PC-3 (cell line): Measurements from ENCODE around the gene FAM216A. TPM values are rescaled to one million over a fixed set of nuclear protein-coding genes. Genes with fewer than 3 reads are reported as not detected.

Experiments
- ATAC-seq: fragments of 200-7000 bp; cut with Tn5 transposase; 2 replicates; pipeline ENCODE4 v1.9.1; 2020; ENCODE audit warnings: mild to moderate bottlenecking, moderate library complexity
- BruUV-seq: library from RNA; stranded (reverse); fragments of 400-500 nt; replicated peaks from 2 replicates; lab custom pipeline; 2021; lab: Mats Ljungman, UMichigan
- CTCF ChIA-PET: fragments of 300-600 bp; sonication (Branson Sonifier 250); formaldehyde crosslinking; loops from one replicate; lab custom pipeline; 2022; ENCODE audit warnings: antibody characterized with exemption; lab: Charles Lee
- POLR2A ChIA-PET: fragments of 300-600 bp; sonication (Branson Sonifier 250); formaldehyde crosslinking; loops from one replicate; lab custom pipeline; 2022; ENCODE audit warnings: antibody characterized with exemption; ENCODE audit not compliant: unreplicated experiment; lab: Charles Lee
- DNase-seq: peaks from one replicate; pipeline ENCODE4 v3.0.0-alpha.2; 2015
- H2AFZ ChIP-seq: fragments of 300-600 bp; sonication (generic); 2 replicates; pipeline ENCODE4 v1.6.0; 2016; ENCODE audit warnings: antibody characterized with exemption, low read length
- H3F3A ChIP-seq: fragments of 300-600 bp; sonication (generic); one replicate; pipeline ENCODE4 v1.6.0; 2017; ENCODE audit warnings: antibody characterized with exemption, low read length, control low read depth, mild to moderate bottlenecking; ENCODE audit not compliant: unreplicated experiment
- H3K27ac ChIP-seq: fragments of 300-600 bp; sonication (generic); 2 replicates; pipeline ENCODE4 v1.5.1; 2016; ENCODE audit warnings: mild to moderate bottlenecking, low read length
- H3K27me3 ChIP-seq: fragments of 300-600 bp; sonication (generic); 2 replicates; pipeline ENCODE4 v1.6.1; 2016; ENCODE audit warnings: low read length, mixed read lengths
- H3K36me3 ChIP-seq: fragments of 300-600 bp; sonication (generic); 2 replicates; pipeline ENCODE4 v1.6.1; 2016; ENCODE audit warnings: low read depth, mixed run types, low read length, mixed read lengths
- H3K4me1 ChIP-seq: fragments of 300-600 bp; sonication (generic); 2 replicates; pipeline ENCODE4 v1.5.1; 2016; ENCODE audit warnings: low read length; ENCODE audit not compliant: insufficient read depth
- H3K4me2 ChIP-seq: fragments of 300-600 bp; sonication (generic); 2 replicates; pipeline ENCODE4 v1.6.0; 2016; ENCODE audit warnings: low read length
- H3K4me3 ChIP-seq: fragments of 300-600 bp; sonication (generic); 2 replicates; pipeline ENCODE4 v1.5.1; 2016; ENCODE audit warnings: mild to moderate bottlenecking, low read length, mixed read lengths
- H3K79me2 ChIP-seq: fragments of 300-600 bp; sonication (generic); 2 replicates; pipeline ENCODE4 v1.6.1; 2017; ENCODE audit warnings: low read length, mixed read lengths
- H3K9ac ChIP-seq: fragments of 300-600 bp; sonication (generic); 2 replicates; pipeline ENCODE4 v1.6.0; 2016; ENCODE audit warnings: mild to moderate bottlenecking, low read length
- H3K9me2 ChIP-seq: fragments of 300-600 bp; sonication (generic); replicated peaks from 2 replicates; pipeline ENCODE4 v1.6.1; 2016; ENCODE audit warnings: mixed run types, low read length, mixed read lengths
- H3K9me3 ChIP-seq: fragments of 300-600 bp; sonication (generic); 2 replicates; pipeline ENCODE4 v1.6.1; 2016; ENCODE audit warnings: low read length, mixed read lengths
- H4K20me1 ChIP-seq: fragments of 300-600 bp; sonication (generic); 2 replicates; pipeline ENCODE4 v1.6.1; 2016; ENCODE audit warnings: low read length, mixed read lengths
- CTCF ChIP-seq: fragments of 300-600 bp; sonication (generic); conservative IDR thresholded peaks from 2 replicates; pipeline ENCODE4 v1.5.1; 2017; ENCODE audit warnings: antibody characterized with exemption, low read depth, mild to moderate bottlenecking, low read length
- EZH2 ChIP-seq: fragments of 300-600 bp; sonication (generic); IDR thresholded peaks from one replicate; pipeline ENCODE4 v1.6.1; 2017; ENCODE audit warnings: antibody characterized with exemption, mild to moderate bottlenecking, low read length; ENCODE audit not compliant: unreplicated experiment
- EZH2phosphoT487 ChIP-seq: fragments of 300-600 bp; sonication (generic); IDR thresholded peaks from 2 replicates; pipeline ENCODE4 v1.6.1; 2018; ENCODE audit warnings: mild to moderate bottlenecking, antibody characterized with exemption, low read length, borderline replicate concordance
- intact Hi-C: fragments of 100-400 bp; cut with micrococcal nuclease; formaldehyde crosslinking; loops from 2 replicates; pipeline ENCODE4 v1.9.0; 2023
- total RNA-seq: library from RNA; depleted of rRNA; stranded (reverse); fragments of >200 nt; gene quantifications from 2 replicates; pipeline ENCODE4 v1.2.3, GENCODE V29; 2014

Gene FAM216A
- total RNA-seq, 1 experiment from 2014 or later = 27.8 TPM

- H4K20me1 ChIP-seq = peaks cover 5% of the 10 kb centered on the region; the same call in 1 of the 2 replicates
- H3K9me3 ChIP-seq = no peaks in the 10 kb centered on the region
- DNase-seq (no peak), ATAC-seq (no peak)
- H3K4me3 ChIP-seq = no peak overlapping the region
- peaks cover 33% of the 10 kb centered on the region for H3K79me2 ChIP-seq
- 0 out of 2 replicates have a peak, but pooled peaks cover 5% of the 10 kb centered on the region for H3K4me1 ChIP-seq
- H3K9me2 ChIP-seq = no peaks in the 10 kb centered on the region
- no peaks in the 10 kb centered on the region for H3K27me3 ChIP-seq
- ChIA-PET CTCF (interaction anchor here (0.7 kb wide), 1 partner anchor 1405 kb away, joined by 5 read pairs; no protein-coding TSS in a partner anchor), POLR2A (interaction anchor here (0.6 kb wide), 1 partner anchor 329 kb away, joined by 3 read pairs; no protein-coding TSS in a partner anchor)
- H3K27ac ChIP-seq = no peak overlapping the region
- H3K36me3 ChIP-seq = peaks cover 46% of the 10 kb centered on the region
- TF ChIP-seq EZH2 (no peak), CTCF (no peak), EZH2phosphoT487 (no peak)
- H3K4me2 ChIP-seq = no peak overlapping the region
- BruUV-seq = no TSS peak
- no peak overlapping the region for H2AFZ ChIP-seq
- no peaks in the 10 kb centered on the region for H3F3A ChIP-seq
- intact Hi-C loops = no loop called here
- no peak overlapping the region for H3K9ac ChIP-seq
These were observed 24.2 kb upstream of the FAM216A start for GRCh38 chr12:110444455-110444854.

- Histone ChIP-seq H4K20me1 (peaks cover 5% of the 10 kb centered on the region; the same call in 1 of the 2 replicates), H3K9me2 (no peaks in the 10 kb centered on the region), H3K27me3 (no peaks in the 10 kb centered on the region), H3K79me2 (peaks cover 40% of the 10 kb centered on the region), H3F3A (peaks cover 3% of the 10 kb centered on the region), H3K9me3 (no peaks in the 10 kb centered on the region), H3K4me2 (peak within 1 kb of the TSS; percentile 87), H3K4me3 (peak within 1 kb of the TSS; percentile 94), H2AFZ (peak within 1 kb of the TSS; percentile 77), H3K4me1 (0 out of 2 replicates have a peak, but pooled peaks cover 5% of the 10 kb centered on the region), H3K27ac (peak within 1 kb of the TSS; percentile 75), H3K9ac (peak within 1 kb of the TSS; percentile 92), H3K36me3 (peaks cover 21% of the 10 kb centered on the region; the same call in 1 of the 2 replicates)
- peak; percentile 96 for ATAC-seq
- POLR2A ChIA-PET = interaction anchor here (0.6 to 1.1 kb wide), 6 partner anchors 17 to 922 kb away, joined by 3 to 8 read pairs (median 4); partner anchors contain the start of genes FAM216A and GPN3
- TF ChIP-seq EZH2 (no peak), CTCF (peak; percentile 82), EZH2phosphoT487 (no peak)
- intact Hi-C loops = loop anchor here (1.0 to 2.0 kb wide), 3 partner anchors 18 to 377 kb away; partner anchors contain the start of genes FAM216A and GPN3
- DNase-seq = peak; percentile 97
- CTCF ChIA-PET = interaction anchor here (0.6 to 1.9 kb wide), 8 partner anchors 17 to 433 kb away, joined by 4 to 25 read pairs (median 6); partner anchors contain the start of genes FAM216A and GPN3
- BruUV-seq = TSS peak; percentile 73
These were observed 18.7 kb upstream of the FAM216A start, which contains the start of gene ARPC3 for GRCh38 chr12:110449799-110450497. TSS of gene ARPC3 (minus strand) at chr12:110450337. CDS start at chr12:110450260, 77 bp downstream.
